H1 (cell line): ENCODE measurements around the gene AVPR2. TPM values are rescaled to one million over a fixed set of nuclear protein-coding genes. Genes with fewer than 3 reads are reported as not detected.

Source experiments
- CTCF ChIA-PET: fragments of 300-600 bp; sonication (Branson Sonifier 250); formaldehyde crosslinking; loops from one replicate; lab custom pipeline; 2021; ENCODE audit not compliant: partially characterized antibody; lab: Charles Lee
- POLR2A ChIA-PET: fragments of 300-600 bp; sonication (Branson Sonifier 250); formaldehyde crosslinking; loops from one replicate; lab custom pipeline; 2021; ENCODE audit warnings: inconsistent platforms; ENCODE audit not compliant: partially characterized antibody; lab: Charles Lee
- DNase-seq, 2 experiments: peaks; one replicate each; pipeline versions ENCODE4 v3.0.0 to v3.0.0-alpha.2; 2010 to 2022; ENCODE audit warnings: low spot score in 2 of 2, low read depth in 1 of 2, mixed read lengths in 1 of 2
- FAIRE-seq: peaks from 2 replicates; lab custom pipeline; 2011; peaks lifted over from hg19 to GRCh38; lab: Jason Lieb, UNC
- H2AFZ ChIP-seq: 2 replicates; pipeline ENCODE4 v1.8.1; 2012; ENCODE audit warnings: low read length, inconsistent platforms
- H2AK5ac ChIP-seq: 2 replicates; pipeline ENCODE4 v1.6.1; 2013; ENCODE audit warnings: low read depth, low read length
- H2BK120ac ChIP-seq: replicated peaks from 2 replicates; pipeline ENCODE3; 2013; ENCODE audit warnings: low read depth, low read length, inconsistent platforms
- H2BK12ac ChIP-seq: 2 replicates; pipeline ENCODE4 v1.6.1; 2013; ENCODE audit warnings: low read depth, low read length
- H2BK15ac ChIP-seq: 2 replicates; pipeline ENCODE4 v1.6.1; 2013; ENCODE audit warnings: low read length
- H2BK20ac ChIP-seq: 2 replicates; pipeline ENCODE4 v1.6.1; 2013; ENCODE audit warnings: low read length
- H2BK5ac ChIP-seq: 2 replicates; pipeline ENCODE4 v1.6.1; 2013; ENCODE audit warnings: low read depth, low read length
- H3K14ac ChIP-seq: 2 replicates; pipeline ENCODE4 v1.6.1; 2013; ENCODE audit warnings: inconsistent platforms; ENCODE audit not compliant: insufficient read length
- H3K18ac ChIP-seq: 2 replicates; pipeline ENCODE4 v1.6.1; 2013; ENCODE audit warnings: low read length; ENCODE audit errors: extremely low read depth
- H3K23ac ChIP-seq: 2 replicates; pipeline ENCODE4 v1.6.1; 2013; ENCODE audit warnings: inconsistent platforms; ENCODE audit not compliant: insufficient read length
- H3K23me2 ChIP-seq: 2 replicates; pipeline ENCODE4 v1.6.1; 2013; ENCODE audit warnings: low read depth, low read length
- H3K27ac ChIP-seq: 2 replicates; pipeline ENCODE4 v1.6.1; 2011; ENCODE audit warnings: low read depth, low read length, inconsistent platforms
- H3K27me3 ChIP-seq, 4 experiments: replicated peaks in 1 of 4; 1 replicate in 1 of 4; 2 replicates in 3 of 4; pipeline versions ENCODE4 v1.6.1 to v1.8.1; 2011 to 2013; ENCODE audit warnings: low read length in 3 of 4, mild to moderate bottlenecking in 3 of 4, inconsistent platforms in 2 of 4, mixed read lengths in 2 of 4, moderate library complexity in 1 of 4; ENCODE audit not compliant: control insufficient read depth in 3 of 4, insufficient read depth in 3 of 4; ENCODE audit errors: extremely low read depth in 1 of 4
- H3K36me3 ChIP-seq, 4 experiments: 2 replicates each; pipeline versions ENCODE4 v1.6.1 to v1.8.1; 2011 to 2013; ENCODE audit warnings: mild to moderate bottlenecking in 4 of 4, low read length in 3 of 4, moderate library complexity in 2 of 4, control low read depth in 1 of 4, inconsistent platforms in 1 of 4; ENCODE audit not compliant: insufficient read depth in 4 of 4, control insufficient read depth in 2 of 4
- H3K4ac ChIP-seq: replicated peaks from 2 replicates; pipeline ENCODE3; 2013; ENCODE audit warnings: low read length, low read depth, mixed read lengths, inconsistent platforms; ENCODE audit not compliant: insufficient read length
- H3K4me1 ChIP-seq, 4 experiments: replicated peaks in 1 of 4; 1 replicate in 1 of 4; 2 replicates in 3 of 4; pipeline versions ENCODE4 v1.6.1 to v1.8.1; 2011 to 2013; ENCODE audit warnings: low read length in 3 of 4, inconsistent platforms in 2 of 4, mixed read lengths in 1 of 4; ENCODE audit not compliant: insufficient read depth in 4 of 4, control insufficient read depth in 3 of 4
- H3K4me2 ChIP-seq, 2 experiments: 2 replicates each; pipeline versions ENCODE4 v1.6.1 to v1.8.1; 2011 to 2013; ENCODE audit warnings: low read depth in 2 of 2, low read length in 2 of 2, control low read depth in 1 of 2, inconsistent platforms in 1 of 2, mild to moderate bottlenecking in 1 of 2; ENCODE audit not compliant: insufficient read depth in 1 of 2
- H3K4me3 ChIP-seq, 4 experiments: fragments of 200-600, 300-600 bp in 1 of 4; sonication (generic), shearing (Covaris generic), sonication (Bioruptor Twin) in 1 of 4; 2 replicates each; pipeline versions ENCODE4 v1.5.1 to v1.8.1; 2011 to 2016; ENCODE audit warnings: low read length in 4 of 4, low read depth in 3 of 4, control low read depth in 2 of 4, inconsistent platforms in 2 of 4, mild to moderate bottlenecking in 2 of 4, mixed read lengths in 1 of 4, moderate library complexity in 1 of 4; ENCODE audit not compliant: insufficient read depth in 2 of 4; ENCODE audit errors: extremely low read depth in 1 of 4
- H3K56ac ChIP-seq: replicated peaks from 2 replicates; pipeline ENCODE3; 2013; ENCODE audit warnings: low read depth, mild to moderate bottlenecking, mixed read lengths, low read length, inconsistent platforms; ENCODE audit not compliant: insufficient read length
- H3K79me1 ChIP-seq: 2 replicates; pipeline ENCODE4 v1.6.1; 2013; ENCODE audit warnings: low read depth, low read length, control low read depth
- H3K79me2 ChIP-seq, 2 experiments: 2 replicates each; pipeline versions ENCODE4 v1.6.1 to v1.8.1; 2012 to 2013; ENCODE audit warnings: low read length in 2 of 2, mild to moderate bottlenecking in 2 of 2, inconsistent platforms in 1 of 2; ENCODE audit not compliant: insufficient read depth in 2 of 2, control insufficient read depth in 1 of 2
- H3K9ac ChIP-seq, 4 experiments: replicated peaks in 1 of 4; 1 replicate in 1 of 4; 2 replicates in 3 of 4; pipeline versions ENCODE4 v1.6.1 to v1.8.1; 2011 to 2013; ENCODE audit warnings: low read depth in 3 of 4, low read length in 3 of 4, control low read depth in 2 of 4, mild to moderate bottlenecking in 2 of 4, moderate library complexity in 2 of 4, inconsistent platforms in 1 of 4; ENCODE audit errors: extremely low read depth in 1 of 4
- H3K9me3 ChIP-seq, 2 experiments: 2 replicates each; pipeline versions ENCODE4 v1.6.1 to v1.8.1; 2012 to 2013; ENCODE audit warnings: mild to moderate bottlenecking in 2 of 2, moderate library complexity in 2 of 2, control low read depth in 1 of 2, inconsistent platforms in 1 of 2, low read depth in 1 of 2, low read length in 1 of 2, mixed read lengths in 1 of 2; ENCODE audit not compliant: insufficient read depth in 2 of 2
- H4K20me1 ChIP-seq, 2 experiments: replicated peaks in 1 of 2; 2 replicates each; pipeline versions ENCODE3 to v1.8.1; 2011 to 2013; ENCODE audit warnings: inconsistent platforms in 2 of 2, low read length in 2 of 2, mild to moderate bottlenecking in 1 of 2; ENCODE audit not compliant: insufficient read depth in 2 of 2, control insufficient read depth in 1 of 2
- H4K5ac ChIP-seq: 2 replicates; pipeline ENCODE4 v1.6.1; 2013; ENCODE audit warnings: low read length, low read depth, mixed read lengths, inconsistent platforms; ENCODE audit not compliant: insufficient read length
- H4K8ac ChIP-seq: 2 replicates; pipeline ENCODE4 v1.8.0; 2013; ENCODE audit warnings: mild to moderate bottlenecking, moderate library complexity, low read length, inconsistent platforms; ENCODE audit not compliant: insufficient read depth; ENCODE audit errors: extremely low read depth
- H4K91ac ChIP-seq: replicated peaks from 2 replicates; pipeline ENCODE3; 2013; ENCODE audit warnings: low read length, mixed read lengths, inconsistent platforms; ENCODE audit not compliant: insufficient read length
- BRCA1 ChIP-seq: IDR thresholded peaks from 2 replicates; pipeline ENCODE4 v1.6.1; 2012; ENCODE audit warnings: low read depth, low read length, improper control_type of control experiment
- MAX ChIP-seq: IDR thresholded peaks from 2 replicates; pipeline ENCODE4 v1.6.1; 2012; ENCODE audit warnings: inconsistent platforms
- WGBS, 2 experiments: shearing (Covaris generic) in 1 of 2; methylation state at CpG; one replicate each; pipeline versions ENCODE4 v1.1.6 to v1.1.7; 2013 to 2015; ENCODE audit warnings: low lambda C conversion rate in 2 of 2, mixed read lengths in 2 of 2, inconsistent platforms in 1 of 2, low coverage in 1 of 2, missing lambda C conversion rate in 1 of 2; ENCODE audit not compliant: insufficient replicate concordance in 2 of 2, insufficient coverage in 1 of 2, insufficient read length in 1 of 2; ENCODE audit errors: extremely low coverage in 1 of 2, missing lambda C conversion rate in 1 of 2; 5-methylcytosine and 5-hydroxymethylcytosine counted together
- polyA plus RNA-seq, 7 experiments: library from polyadenylated mRNA; depleted of rRNA in 3 of 7; stranded (reverse) in 5 of 7; unstranded in 2 of 7; fragments of >200 nt in 5 of 7; fragments of 200-250 nt in 2 of 7; gene quantifications; 1 replicate in 5 of 7; 2 replicates in 1 of 7; 4 replicates in 1 of 7; pipeline versions ENCODE4 v1.2.1 to v1.2.3, GENCODE V29; 2011 to 2013; ENCODE audit warnings: missing spikeins in 2 of 7, mixed read lengths in 2 of 7
- total RNA-seq: library from RNA; stranded (reverse); fragmentation: NEBNext Ultra II Directional; extraction: Animal tissue kit (Norgen Biotek cat#: 25700); gene quantifications from 2 replicates; pipeline ENCODE4 v1.2.1, GENCODE V29; 2021

AVPR2 gene
- total and polyA plus RNA-seq, 2 of the 8 experiments (the other 6 are each of a cell fraction or from before 2014, with no cell fraction given) = 0.09 TPM; not detected in 1

- H3K27me3 ChIP-seq = no peaks in the 10 kb centered on the region
- no peak overlapping the region for H2AK5ac ChIP-seq
- H3K4ac ChIP-seq = no peak overlapping the region
- no peaks in the 10 kb centered on the region for H3K23me2 ChIP-seq
- peak overlapping the region; percentile 65 for H4K91ac ChIP-seq
- H2AFZ ChIP-seq = no peak overlapping the region
- peak overlapping the region in 2 of 4 experiments; percentile 13 to 48; a peak in 2 of 8 replicates for H3K4me3 ChIP-seq
- H3K9me3 ChIP-seq = no peaks in the 10 kb centered on the region
- H3K23ac ChIP-seq = no peak overlapping the region
- peak; percentile 48 for FAIRE-seq
- peak overlapping the region; percentile 57 to 60 for H3K4me2 ChIP-seq
- no peak overlapping the region; a peak in 1 of 7 replicates for H3K9ac ChIP-seq
- H3K79me2 ChIP-seq = no peaks in the 10 kb centered on the region
- peak overlapping the region; percentile 78; the same call in 1 of the 2 replicates for H2BK5ac ChIP-seq
- H3K79me1 ChIP-seq = no peaks in the 10 kb centered on the region
- no peak overlapping the region for H2BK12ac ChIP-seq
- H3K4me1 ChIP-seq = peaks cover 1 to 10% (median 7%) of the 10 kb centered on the region in 4 experiments; a peak in 6 of 7 replicates
- no peak overlapping the region for H3K14ac ChIP-seq
- peak overlapping the region; percentile 67; the same call in 1 of the 2 replicates for H3K27ac ChIP-seq
- H2BK20ac ChIP-seq = no peak overlapping the region
- H3K36me3 ChIP-seq = no peaks in the 10 kb centered on the region
- peak overlapping the region; percentile 4 for H3K56ac ChIP-seq
- TF ChIP-seq MAX (peak; percentile 33; the same call in 1 of the 2 replicates), BRCA1 (no peak)
- no peaks in the 10 kb centered on the region for H4K20me1 ChIP-seq
- WGBS, 2 experiments = 22% methylated on average over 11 of the region's 23 CpGs; no CpG with 5 or more reads in 1 of the 2 experiments
- H4K5ac ChIP-seq = no peak overlapping the region
- ChIA-PET POLR2A (interaction anchor here (0.6 to 18.9 kb wide), 4 partner anchors 17 to 39 kb away, joined by 3 to 231 read pairs (median 4); partner anchors contain the start of genes ARHGAP4 and HCFC1), CTCF (interaction anchor here (0.7 to 19.6 kb wide), 4 partner anchors 7 to 487 kb away, joined by 3 to 272 read pairs (median 3); partner anchors contain the start of genes ARHGAP4, ATP6AP1 and RENBP)
- H3K18ac ChIP-seq = peak overlapping the region; percentile 83
- DNase-seq = no peak
- no peak overlapping the region for H4K8ac ChIP-seq
- H2BK15ac ChIP-seq = no peak overlapping the region
- no peak overlapping the region for H2BK120ac ChIP-seq
These were observed 37.1 kb downstream of the AVPR2 start for GRCh38 chrX:153941336-153942252.
